RWPE1 (cell line): ENCODE measurements around the gene TOB2.
A peak's percentile ranks its signal among the peaks of the same experiment; 100 is the strongest.

Experiments used
- CTCF ChIA-PET: fragments of 350-600 bp; sonication (Branson Sonifier 250); formaldehyde crosslinking; extraction: SDS; loops from one replicate; lab custom pipeline; 2021; lab: Yijun Ruan, JAX
- POLR2A ChIA-PET: fragments of 400-600 bp; formaldehyde crosslinking; extraction: SDS; loops from one replicate; lab custom pipeline; 2020; ENCODE audit warnings: antibody characterized with exemption; ENCODE audit not compliant: low non-redundant PET; lab: Yijun Ruan, JAX
- DNase-seq: peaks from one replicate; pipeline ENCODE4 v3.0.0; 2012; ENCODE audit warnings: low spot score
- H3K27ac ChIP-seq: fragments of 450-650 bp; 2 replicates; pipeline ENCODE4 v1.5.1; 2017
- TF ChIP-seq, protein P1 (sequence below): fragments of 450-650 bp; conservative IDR thresholded peaks from 2 replicates; pipeline ENCODE4 v1.5.1; 2017; ENCODE audit warnings: low read depth, mild to moderate bottlenecking

Gene TOB2

DNA sequence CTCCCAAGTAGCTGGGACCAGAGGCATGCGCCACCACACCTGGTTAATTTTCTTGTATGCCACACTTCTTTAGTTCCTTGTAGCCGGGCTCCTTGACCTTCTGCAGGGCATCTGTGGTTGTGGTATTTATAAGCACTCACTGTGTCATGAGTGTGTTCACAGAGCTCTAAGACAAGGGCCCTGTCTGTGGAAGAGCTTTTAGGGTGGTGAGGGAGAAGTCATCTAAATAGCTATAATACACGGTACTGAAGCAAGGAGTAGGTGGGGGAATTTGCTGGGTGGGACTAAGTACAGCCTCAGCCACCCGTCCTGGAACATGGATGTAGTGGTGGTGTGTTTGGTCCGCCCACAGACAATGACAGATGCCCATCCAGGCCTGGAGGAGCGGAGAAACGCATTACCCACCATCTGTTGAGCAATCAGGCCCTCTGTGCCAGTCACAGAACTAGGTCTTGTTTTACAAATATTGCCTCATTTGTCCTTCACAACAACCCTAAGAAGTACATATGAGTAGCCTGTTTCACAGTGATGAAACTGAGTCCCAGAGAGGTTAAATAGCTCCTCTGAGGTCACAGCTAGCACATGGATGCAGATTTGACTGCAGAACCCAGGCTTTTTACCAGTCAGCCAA is 32.4 kb upstream of the TOB2 start:
- ChIA-PET CTCF (interaction anchor here (0.7 to 1.5 kb wide), 2 partner anchors 30 to 39 kb away, joined by 3 to 4 read pairs; no protein-coding TSS in a partner anchor), POLR2A (no interaction called here)
- TF ChIP-seq, protein P1, sequence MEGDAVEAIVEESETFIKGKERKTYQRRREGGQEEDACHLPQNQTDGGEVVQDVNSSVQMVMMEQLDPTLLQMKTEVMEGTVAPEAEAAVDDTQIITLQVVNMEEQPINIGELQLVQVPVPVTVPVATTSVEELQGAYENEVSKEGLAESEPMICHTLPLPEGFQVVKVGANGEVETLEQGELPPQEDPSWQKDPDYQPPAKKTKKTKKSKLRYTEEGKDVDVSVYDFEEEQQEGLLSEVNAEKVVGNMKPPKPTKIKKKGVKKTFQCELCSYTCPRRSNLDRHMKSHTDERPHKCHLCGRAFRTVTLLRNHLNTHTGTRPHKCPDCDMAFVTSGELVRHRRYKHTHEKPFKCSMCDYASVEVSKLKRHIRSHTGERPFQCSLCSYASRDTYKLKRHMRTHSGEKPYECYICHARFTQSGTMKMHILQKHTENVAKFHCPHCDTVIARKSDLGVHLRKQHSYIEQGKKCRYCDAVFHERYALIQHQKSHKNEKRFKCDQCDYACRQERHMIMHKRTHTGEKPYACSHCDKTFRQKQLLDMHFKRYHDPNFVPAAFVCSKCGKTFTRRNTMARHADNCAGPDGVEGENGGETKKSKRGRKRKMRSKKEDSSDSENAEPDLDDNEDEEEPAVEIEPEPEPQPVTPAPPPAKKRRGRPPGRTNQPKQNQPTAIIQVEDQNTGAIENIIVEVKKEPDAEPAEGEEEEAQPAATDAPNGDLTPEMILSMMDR: no peak
- no peak for DNase-seq
- H3K27ac ChIP-seq: no peak overlapping the region

DNA sequence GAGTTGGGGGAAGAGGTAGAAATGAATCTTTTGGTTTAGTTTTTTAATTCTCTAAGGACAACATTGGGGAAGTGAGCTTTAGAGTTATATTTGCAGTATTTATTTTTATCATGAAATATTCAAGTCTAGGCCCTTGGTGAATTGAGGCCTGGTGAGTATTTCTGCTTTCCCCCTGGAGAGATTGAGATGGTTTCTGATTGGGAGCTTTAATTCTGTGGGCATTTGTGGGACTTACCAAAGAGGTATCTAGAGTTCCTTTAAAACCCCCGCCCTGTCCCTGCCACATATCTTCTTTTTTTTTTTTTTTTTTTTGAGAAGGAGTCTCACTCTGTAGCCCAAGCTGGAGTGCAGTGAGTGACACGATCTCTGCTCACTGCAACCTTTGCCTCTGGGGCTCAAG is 31.9 kb upstream of the TOB2 start:
- TF ChIP-seq, protein P1: no peak
- no peak for DNase-seq
- CTCF ChIA-PET: interaction anchor here (0.7 to 1.5 kb wide), 2 partner anchors 29 to 40 kb away, joined by 3 to 4 read pairs; no protein-coding TSS in a partner anchor
- POLR2A ChIA-PET: interaction anchor here (0.5 kb wide), 1 partner anchor 32 kb away, joined by 3 read pairs; the partner anchor contains the start of gene TOB2
- H3K27ac ChIP-seq: no peak overlapping the region

DNA sequence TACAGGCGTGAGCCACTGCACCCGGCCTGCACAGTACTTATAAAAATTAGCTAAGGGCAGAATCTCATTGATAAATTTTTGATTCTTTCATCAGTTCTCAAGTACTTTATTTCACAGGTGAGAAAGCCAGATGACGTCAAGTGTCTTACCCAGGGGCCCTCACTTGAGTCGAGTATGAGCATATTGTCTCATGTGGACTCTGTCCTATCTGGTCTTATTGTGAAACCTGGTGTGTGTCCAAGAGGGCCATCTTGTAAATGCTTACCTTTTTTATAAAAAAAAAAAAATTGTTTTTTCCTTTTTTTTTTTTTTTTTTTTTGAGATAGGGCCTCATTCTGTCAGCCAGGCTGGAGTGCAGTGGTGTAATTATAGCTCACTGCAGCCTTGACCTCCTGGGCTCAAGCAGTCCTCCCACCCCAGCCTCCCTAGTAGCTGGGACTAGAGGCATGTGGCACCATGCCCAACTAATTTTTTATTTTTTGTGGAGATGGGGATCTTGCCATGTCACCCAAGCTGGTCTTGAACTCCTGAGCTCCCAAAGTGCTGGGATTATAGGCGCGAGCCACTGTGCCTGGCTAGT is 28.4 kb upstream of the TOB2 start:
- H3K27ac ChIP-seq: peak overlapping the region; percentile 5; the same call in 1 of the 2 replicates
- ChIA-PET POLR2A (no interaction called here), CTCF (no interaction called here)
- TF ChIP-seq, protein P1: no peak
- DNase-seq: no peak

DNA sequence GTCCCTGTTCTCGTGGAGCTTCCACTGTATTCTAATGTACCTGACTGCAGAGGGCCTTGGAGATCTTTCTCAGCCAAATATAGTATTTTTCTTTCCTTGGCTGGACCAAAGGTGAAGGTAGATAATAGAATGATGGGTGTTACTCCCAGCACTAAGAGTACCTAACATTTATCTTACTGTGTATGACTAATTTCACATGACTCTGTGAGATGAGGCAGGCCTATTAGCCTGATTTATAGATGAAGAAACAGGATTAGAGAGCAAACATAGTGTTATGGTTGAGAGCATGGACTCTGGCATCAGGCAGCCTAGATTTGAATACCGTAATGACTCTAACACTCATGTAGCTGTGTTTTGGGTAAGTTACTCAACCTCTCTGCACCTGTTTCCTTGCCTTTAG is 25.0 kb upstream of the TOB2 start:
- no peak for DNase-seq
- TF ChIP-seq, protein P1: no peak
- no peak overlapping the region for H3K27ac ChIP-seq
- POLR2A ChIA-PET: no interaction called here
- CTCF ChIA-PET: interaction anchor here (0.7 kb wide), 1 partner anchor 61 kb away, joined by 6 read pairs; no protein-coding TSS in a partner anchor

DNA sequence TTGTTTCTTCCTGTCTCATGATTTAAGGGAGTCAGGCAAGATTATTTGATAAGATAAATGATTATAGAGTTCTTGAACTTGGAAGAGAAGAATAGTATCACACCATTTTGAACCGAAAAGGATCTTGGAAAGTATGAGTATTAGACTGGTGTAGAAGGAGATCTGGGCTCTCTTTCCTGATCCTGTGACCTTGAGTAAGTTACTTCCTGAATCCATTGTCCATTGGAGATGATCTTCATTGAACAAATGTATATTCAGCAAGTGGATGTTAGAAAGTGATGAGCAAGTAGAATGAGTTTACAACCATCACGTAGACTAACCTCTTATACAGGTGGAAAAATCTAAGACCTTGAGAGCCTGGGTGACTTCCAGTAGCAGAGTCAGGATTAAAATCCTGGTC is 24.3 kb upstream of the TOB2 start:
- no peak for DNase-seq
- TF ChIP-seq, protein P1: no peak
- H3K27ac ChIP-seq: no peak overlapping the region
- ChIA-PET CTCF (no interaction called here), POLR2A (no interaction called here)

DNA sequence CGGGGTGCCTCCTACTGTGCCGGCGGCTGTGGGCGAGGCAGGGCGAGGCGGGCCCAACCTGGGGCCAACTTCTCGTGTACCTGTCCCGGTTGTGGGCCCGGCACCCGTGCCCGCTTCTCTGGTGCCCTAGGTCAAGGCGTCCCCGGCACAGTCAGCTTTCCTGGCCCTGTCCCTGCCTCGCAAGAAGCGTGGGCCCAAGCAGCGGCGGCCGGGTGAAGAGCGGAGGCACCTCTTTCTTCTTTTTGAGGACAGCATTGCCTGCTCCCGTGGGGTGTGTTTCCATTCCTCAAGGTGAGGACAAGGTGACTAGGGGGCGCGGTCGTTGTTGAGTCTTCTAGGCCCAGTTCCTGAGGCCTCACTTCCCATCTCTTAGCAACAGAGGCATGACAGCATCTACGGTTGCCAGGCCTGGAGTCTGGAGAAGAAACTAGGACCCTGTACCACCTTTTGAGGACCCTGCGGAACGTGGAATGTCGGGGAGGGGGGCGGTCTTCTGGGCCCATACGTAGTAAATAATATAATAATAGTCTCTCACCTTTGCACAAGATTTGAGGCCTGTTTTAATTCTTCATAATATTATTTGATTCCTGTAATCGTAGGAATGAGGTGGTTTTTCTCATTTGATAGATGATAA is 22.7 kb upstream of the TOB2 start:
- TF ChIP-seq, protein P1: no peak
- ChIA-PET CTCF (no interaction called here), POLR2A (interaction anchor here (1.3 kb wide), 1 partner anchor 23 kb away, joined by 3 read pairs; the partner anchor contains the start of gene TOB2)
- no peak for DNase-seq
- peak overlapping the region; percentile 89 for H3K27ac ChIP-seq
